ENCODE measurements around the gene DEFB124.

GRCh38 chr20:31449511-31450414, 25.2 kb downstream of the DEFB124 start:
- TF ChIP-seq, protein P1, sequence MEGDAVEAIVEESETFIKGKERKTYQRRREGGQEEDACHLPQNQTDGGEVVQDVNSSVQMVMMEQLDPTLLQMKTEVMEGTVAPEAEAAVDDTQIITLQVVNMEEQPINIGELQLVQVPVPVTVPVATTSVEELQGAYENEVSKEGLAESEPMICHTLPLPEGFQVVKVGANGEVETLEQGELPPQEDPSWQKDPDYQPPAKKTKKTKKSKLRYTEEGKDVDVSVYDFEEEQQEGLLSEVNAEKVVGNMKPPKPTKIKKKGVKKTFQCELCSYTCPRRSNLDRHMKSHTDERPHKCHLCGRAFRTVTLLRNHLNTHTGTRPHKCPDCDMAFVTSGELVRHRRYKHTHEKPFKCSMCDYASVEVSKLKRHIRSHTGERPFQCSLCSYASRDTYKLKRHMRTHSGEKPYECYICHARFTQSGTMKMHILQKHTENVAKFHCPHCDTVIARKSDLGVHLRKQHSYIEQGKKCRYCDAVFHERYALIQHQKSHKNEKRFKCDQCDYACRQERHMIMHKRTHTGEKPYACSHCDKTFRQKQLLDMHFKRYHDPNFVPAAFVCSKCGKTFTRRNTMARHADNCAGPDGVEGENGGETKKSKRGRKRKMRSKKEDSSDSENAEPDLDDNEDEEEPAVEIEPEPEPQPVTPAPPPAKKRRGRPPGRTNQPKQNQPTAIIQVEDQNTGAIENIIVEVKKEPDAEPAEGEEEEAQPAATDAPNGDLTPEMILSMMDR (conservative IDR thresholded peaks at IDR 0.05; ENCODE audit: low read depth, low read length) = no peak
- TF ChIP-seq EZH2 (IDR thresholded peaks at IDR 0.05; ENCODE audit: low read length, unreplicated experiment) = no peak

Data from PC-3 (cell line).